Measurements from ENCODE around the gene ARID1B. TPM values are rescaled to one million over a fixed set of nuclear protein-coding genes. Genes with fewer than 3 reads are reported as not detected.

ARID1B gene
- polyA plus RNA-seq, 1 experiment = 17.0 TPM

DNA sequence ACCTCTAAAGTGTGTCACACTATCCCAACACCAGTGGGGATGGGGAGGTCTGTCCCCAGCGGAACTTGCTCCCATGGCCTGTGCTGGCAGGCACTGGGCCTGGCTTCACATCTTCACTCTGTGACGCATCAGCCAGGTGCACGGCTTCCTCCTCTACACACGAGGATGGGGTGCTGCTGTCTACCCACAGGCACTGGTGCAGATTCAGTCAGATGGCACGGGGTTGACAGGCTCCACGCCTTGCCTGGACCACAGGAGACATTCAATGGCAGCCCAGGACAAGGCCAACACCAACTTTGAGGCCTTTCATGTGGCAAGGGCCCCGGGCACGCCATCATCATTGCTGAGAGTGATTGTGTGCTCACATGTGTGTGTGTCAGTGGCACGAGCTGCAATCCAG is 453.7 kb downstream of the ARID1B start:
- POLR2A ChIA-PET = no interaction called here
- TF ChIP-seq, protein P1, sequence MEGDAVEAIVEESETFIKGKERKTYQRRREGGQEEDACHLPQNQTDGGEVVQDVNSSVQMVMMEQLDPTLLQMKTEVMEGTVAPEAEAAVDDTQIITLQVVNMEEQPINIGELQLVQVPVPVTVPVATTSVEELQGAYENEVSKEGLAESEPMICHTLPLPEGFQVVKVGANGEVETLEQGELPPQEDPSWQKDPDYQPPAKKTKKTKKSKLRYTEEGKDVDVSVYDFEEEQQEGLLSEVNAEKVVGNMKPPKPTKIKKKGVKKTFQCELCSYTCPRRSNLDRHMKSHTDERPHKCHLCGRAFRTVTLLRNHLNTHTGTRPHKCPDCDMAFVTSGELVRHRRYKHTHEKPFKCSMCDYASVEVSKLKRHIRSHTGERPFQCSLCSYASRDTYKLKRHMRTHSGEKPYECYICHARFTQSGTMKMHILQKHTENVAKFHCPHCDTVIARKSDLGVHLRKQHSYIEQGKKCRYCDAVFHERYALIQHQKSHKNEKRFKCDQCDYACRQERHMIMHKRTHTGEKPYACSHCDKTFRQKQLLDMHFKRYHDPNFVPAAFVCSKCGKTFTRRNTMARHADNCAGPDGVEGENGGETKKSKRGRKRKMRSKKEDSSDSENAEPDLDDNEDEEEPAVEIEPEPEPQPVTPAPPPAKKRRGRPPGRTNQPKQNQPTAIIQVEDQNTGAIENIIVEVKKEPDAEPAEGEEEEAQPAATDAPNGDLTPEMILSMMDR (IDR thresholded peaks at IDR 0.05; ENCODE audit: insufficient read depth, low read depth, low read length) = no peak
- H3K27me3 ChIP-seq (ENCODE audit: control insufficient read depth, insufficient read depth, low read length) = peaks cover 7% of the 10 kb centered on the region; the same call in 1 of the 2 replicates
- H3K36me3 ChIP-seq (ENCODE audit: control insufficient read depth, insufficient read depth, low read length) = no peaks in the 10 kb centered on the region
- H3K4me3 ChIP-seq (ENCODE audit: low read depth, low read length) = no peak overlapping the region
- DNase-seq (ENCODE audit: low read depth) = no peak
- CTCF ChIA-PET = interaction anchor here (0.6 kb wide), 1 partner anchor 42 kb away, joined by 3 read pairs; no protein-coding TSS in a partner anchor

DNA sequence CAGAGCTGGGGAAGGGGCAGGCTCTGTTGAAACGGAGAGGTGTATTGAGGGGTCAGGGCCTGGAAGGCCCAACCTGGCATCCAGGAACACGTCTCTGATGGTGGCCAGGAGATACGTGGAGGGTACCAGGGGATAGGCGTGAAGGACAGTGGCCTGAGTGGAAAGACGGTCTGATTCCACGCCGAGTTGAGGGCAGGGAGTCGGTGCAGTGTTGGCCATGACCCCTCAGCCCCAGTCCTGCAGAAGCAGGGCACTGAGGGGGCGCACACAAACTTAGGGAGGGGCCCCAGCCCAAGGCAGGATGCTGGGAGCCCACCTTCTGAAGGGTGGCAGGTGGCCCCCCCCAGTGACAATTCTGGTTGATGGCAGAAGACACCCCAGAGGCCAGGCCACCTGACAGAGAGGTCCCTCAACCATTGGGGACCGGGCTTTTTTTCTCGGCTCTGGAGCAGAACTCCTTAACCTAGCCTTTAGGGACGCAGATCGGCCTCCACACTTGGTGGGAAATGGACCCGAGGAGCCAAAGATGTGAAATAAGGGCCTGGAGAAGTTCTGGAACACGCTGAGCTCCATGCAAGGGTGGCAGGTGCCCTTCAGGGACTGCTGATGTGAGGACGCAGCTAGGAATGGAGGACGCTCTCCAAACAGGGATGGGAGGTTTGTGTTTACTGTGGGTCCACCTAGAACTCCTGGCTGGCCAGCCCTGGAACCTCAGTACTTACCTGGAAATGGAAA is 455.1 kb downstream of the ARID1B start:
- ChIA-PET POLR2A (no interaction called here), CTCF (interaction anchor here (0.9 to 1.1 kb wide), 3 partner anchors 8 to 48 kb away, joined by 3 to 4 read pairs (median 3); no protein-coding TSS in a partner anchor)
- Histone ChIP-seq H3K4me3 (ENCODE audit: low read depth, low read length) (no peak overlapping the region), H3K27me3 (ENCODE audit: control insufficient read depth, insufficient read depth, low read length) (peaks cover 7% of the 10 kb centered on the region; the same call in 1 of the 2 replicates), H3K36me3 (ENCODE audit: control insufficient read depth, insufficient read depth, low read length) (no peaks in the 10 kb centered on the region)
- no peak for DNase-seq (ENCODE audit: low read depth)
- TF ChIP-seq, protein P1 (IDR thresholded peaks at IDR 0.05; ENCODE audit: insufficient read depth, low read depth, low read length) = no peak

DNA sequence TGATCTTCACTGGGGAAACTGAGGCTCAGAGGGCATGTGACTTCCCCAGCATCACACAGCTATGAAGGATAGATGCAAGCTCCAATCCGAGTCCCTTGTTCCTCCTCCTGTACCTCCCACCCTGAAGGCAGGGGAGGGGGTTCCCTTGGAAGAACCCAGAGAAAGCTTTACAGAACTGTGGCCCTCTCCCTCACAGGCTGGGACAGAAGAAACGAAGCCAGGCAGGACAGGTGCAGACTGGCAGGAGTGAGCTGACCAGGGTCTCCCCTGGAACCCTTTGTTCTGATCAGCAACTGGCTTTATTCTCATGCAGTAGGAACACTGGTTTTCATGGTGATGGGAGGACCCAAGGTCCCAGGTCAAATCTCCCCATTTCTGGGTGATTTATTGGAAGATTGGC is 456.0 kb downstream of the ARID1B start:
- ChIA-PET CTCF (interaction anchor here (0.9 to 1.1 kb wide), 3 partner anchors 9 to 49 kb away, joined by 3 to 4 read pairs (median 3); no protein-coding TSS in a partner anchor), POLR2A (no interaction called here)
- Histone ChIP-seq H3K36me3 (ENCODE audit: control insufficient read depth, insufficient read depth, low read length) (no peaks in the 10 kb centered on the region), H3K4me3 (ENCODE audit: low read depth, low read length) (no peak overlapping the region), H3K27me3 (ENCODE audit: control insufficient read depth, insufficient read depth, low read length) (peaks cover 7% of the 10 kb centered on the region; the same call in 1 of the 2 replicates)
- TF ChIP-seq, protein P1 (IDR thresholded peaks at IDR 0.05; ENCODE audit: insufficient read depth, low read depth, low read length) = no peak
- DNase-seq (ENCODE audit: low read depth) = no peak

DNA sequence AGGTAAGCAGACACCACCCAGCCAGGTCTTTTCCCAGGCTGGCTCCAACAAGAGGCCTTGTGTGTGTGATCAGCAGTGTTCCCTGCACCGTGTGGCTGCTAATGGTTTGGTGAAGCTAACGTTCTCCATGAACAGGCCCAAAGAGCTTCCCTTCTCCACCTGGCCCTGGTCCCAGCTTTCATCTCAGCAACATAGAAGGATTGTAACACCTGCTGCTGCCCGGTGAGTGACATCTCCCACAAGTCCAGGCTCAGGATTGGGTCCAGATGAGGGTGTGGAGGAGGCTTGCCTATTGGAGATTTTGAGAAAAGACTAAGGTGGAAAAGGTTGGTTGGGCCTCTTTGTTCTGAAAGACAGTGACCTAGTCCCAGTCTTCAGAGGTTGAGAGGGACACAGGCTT is 456.5 kb downstream of the ARID1B start:
- TF ChIP-seq, protein P1 (IDR thresholded peaks at IDR 0.05; ENCODE audit: insufficient read depth, low read depth, low read length) = no peak
- ChIA-PET CTCF (interaction anchor here (1.1 kb wide), 2 partner anchors 9 to 49 kb away, joined by 3 read pairs; no protein-coding TSS in a partner anchor), POLR2A (no interaction called here)
- DNase-seq (ENCODE audit: low read depth) = no peak
- H3K27me3 ChIP-seq (ENCODE audit: control insufficient read depth, insufficient read depth, low read length) = peaks cover 7% of the 10 kb centered on the region; the same call in 1 of the 2 replicates
- no peaks in the 10 kb centered on the region for H3K36me3 ChIP-seq (ENCODE audit: control insufficient read depth, insufficient read depth, low read length)
- H3K4me3 ChIP-seq (ENCODE audit: low read depth, low read length) = no peak overlapping the region

DNA sequence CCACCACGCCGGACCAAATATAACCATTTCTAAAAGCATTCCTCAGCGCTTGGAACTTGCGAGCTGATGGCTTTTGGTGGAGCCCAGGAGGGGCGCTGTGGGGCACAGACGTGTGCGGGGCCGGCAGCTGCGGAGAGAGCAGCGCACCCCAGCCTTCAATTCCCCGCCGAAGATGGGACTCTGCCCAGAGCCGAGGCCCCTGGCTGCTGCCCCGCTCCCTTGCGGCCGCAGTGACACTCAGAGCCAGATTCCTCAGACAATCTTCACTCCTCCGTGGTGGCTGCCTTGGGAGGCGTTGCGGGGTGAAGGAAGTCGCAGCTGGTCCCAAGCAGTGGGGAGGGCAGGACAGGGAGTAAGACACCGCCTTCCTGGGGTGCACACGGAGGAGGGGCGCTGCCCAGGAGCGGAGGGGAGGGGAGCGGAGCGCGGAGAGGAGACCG is 458.4 kb downstream of the ARID1B start:
- Histone ChIP-seq H3K36me3 (ENCODE audit: control insufficient read depth, insufficient read depth, low read length) (no peaks in the 10 kb centered on the region), H3K27me3 (ENCODE audit: control insufficient read depth, insufficient read depth, low read length) (peaks cover 7% of the 10 kb centered on the region; the same call in 1 of the 2 replicates), H3K4me3 (ENCODE audit: low read depth, low read length) (peak overlapping the region; percentile 41)
- ChIA-PET POLR2A (no interaction called here), CTCF (interaction anchor here (0.9 to 2.3 kb wide), 14 partner anchors 9 to 69 kb away, joined by 3 to 11 read pairs (median 5); no protein-coding TSS in a partner anchor)
- TF ChIP-seq, protein P1 (IDR thresholded peaks at IDR 0.05; ENCODE audit: insufficient read depth, low read depth, low read length) = peak; percentile 70
- DNase-seq (ENCODE audit: low read depth) = no peak

All from BJ (cell line).